Kidney (tissue), 14 donors: ENCODE results near the gene LRRC41. TPM values are rescaled to one million over a fixed set of nuclear protein-coding genes. Genes with fewer than 3 reads are reported as not detected.

ENCODE experiments used
- DNase-seq, 5 donors: peaks; one replicate each; pipeline ENCODE4 v3.0.0-alpha.2; 2013 to 2020
- FAIRE-seq: peaks from 2 replicates; lab custom pipeline; 2012; peaks lifted over from hg19 to GRCh38; lab: Jason Lieb, UNC
- H3K27ac ChIP-seq, 2 donors: one replicate each; pipeline ENCODE4 v1.7.0; 2013; ENCODE audit warnings: low read depth in 2 of 2, low read length in 2 of 2, inconsistent platforms in 1 of 2
- H3K27me3 ChIP-seq: one replicate; pipeline ENCODE4 v1.7.1; 2013; ENCODE audit warnings: low read length, inconsistent platforms; ENCODE audit not compliant: control insufficient read depth, insufficient read depth
- H3K36me3 ChIP-seq, 3 donors: one replicate each; pipeline versions ENCODE4 v1.7.0 to v1.7.1; 2013; ENCODE audit warnings: low read length in 3 of 3, control low read depth in 1 of 3, inconsistent platforms in 1 of 3; ENCODE audit not compliant: insufficient read depth in 3 of 3, control insufficient read depth in 2 of 3
- H3K4me1 ChIP-seq, 3 donors: one replicate each; pipeline versions ENCODE4 v1.7.0 to v1.7.1; 2013; ENCODE audit warnings: low read length in 3 of 3, inconsistent platforms in 1 of 3, low read depth in 1 of 3; ENCODE audit not compliant: control insufficient read depth in 2 of 3, insufficient read depth in 2 of 3
- H3K4me3 ChIP-seq, 3 donors: one replicate each; pipeline versions ENCODE4 v1.7.0 to v1.8.1; 2013; ENCODE audit warnings: low read length in 3 of 3, control low read depth in 1 of 3, inconsistent platforms in 1 of 3
- H3K9ac ChIP-seq, 3 donors: one replicate each; pipeline versions ENCODE4 v1.7.0 to v1.7.1; 2013; ENCODE audit warnings: low read length in 3 of 3, control low read depth in 1 of 3, inconsistent platforms in 1 of 3
- H3K9me3 ChIP-seq, 3 donors: one replicate each; pipeline versions ENCODE4 v1.7.0 to v1.7.1; 2013; ENCODE audit warnings: low read length in 3 of 3, control low read depth in 1 of 3, inconsistent platforms in 1 of 3; ENCODE audit not compliant: control insufficient read depth in 2 of 3, insufficient read depth in 1 of 3
- CTCF ChIP-seq: IDR thresholded peaks from 3 replicates; pipeline ENCODE4 v1.5.1; 2012; ENCODE audit warnings: mild to moderate bottlenecking, moderate library complexity, borderline replicate concordance; ENCODE audit not compliant: insufficient read depth; ENCODE audit errors: extremely low read depth
- intact Hi-C: fragments of 100-400 bp; cut with DNase I; formaldehyde crosslinking; loops from one replicate; pipeline ENCODE4 v1.11.1; 2022
- polyA plus RNA-seq: library from polyadenylated mRNA; stranded (reverse); fragments of 350-450 nt; fragmentation: Illumina TruSeq; extraction: RNeasy Lipid Tissue Mini Kit (QIAGEN cat#74804); gene quantifications from one replicate; pipeline ENCODE4 v1.2.3, GENCODE V29; 2014; ENCODE audit warnings: low read depth, low replicate concordance; ENCODE audit not compliant: insufficient read depth
- total RNA-seq: library from RNA; stranded (reverse); fragmentation: NEBNext Ultra II Directional; extraction: Animal tissue kit (Norgen Biotek cat#: 25700); gene quantifications from one replicate; pipeline ENCODE4 v1.2.1, GENCODE V29; 2021
- donor health status: control.
- donor health status: control.
- donor health status: control.
- donor health status: control.
- donor health status: control.
- donor health status: DM: yes; HTN: yes; CAD: no.
- donor health status: Normal renal cell carcinoma (clear cell type).

The LRRC41 gene
- total and polyA plus RNA-seq, 2 donors from 2014 or later = 37.4 to 59.6 TPM

- FAIRE-seq = no peak
- H3K27ac ChIP-seq = no peak overlapping the region
- no peaks in the 10 kb centered on the region for H3K27me3 ChIP-seq
- no peaks in the 10 kb centered on the region for H3K4me1 ChIP-seq
- DNase-seq = no peak
- intact Hi-C loops = no loop called here
- H3K4me3 ChIP-seq = no peak overlapping the region
- H3K36me3 ChIP-seq = peaks cover 0 to 12% (median 12%) of the 10 kb centered on the region in 3 donors
- H3K9ac ChIP-seq = no peak overlapping the region
- no peaks in the 10 kb centered on the region for H3K9me3 ChIP-seq
- TF ChIP-seq CTCF = no peak
Observed at GRCh38 chr1:46277658-46278373, 25.6 kb downstream of the LRRC41 start.

GRCh38 chr1:46275030-46275337 is 28.4 kb downstream of the LRRC41 start:
- H3K27ac ChIP-seq = no peak overlapping the region
- no peak for DNase-seq
- H3K4me1 ChIP-seq = no peaks in the 10 kb centered on the region
- H3K9me3 ChIP-seq = no peaks in the 10 kb centered on the region
- no peak overlapping the region for H3K9ac ChIP-seq
- H3K4me3 ChIP-seq = no peak overlapping the region
- no peak for TF ChIP-seq CTCF
- no peaks in the 10 kb centered on the region for H3K27me3 ChIP-seq
- peaks cover 0 to 4% (median 0%) of the 10 kb centered on the region in 3 donors for H3K36me3 ChIP-seq
- intact Hi-C loops = no loop called here
- FAIRE-seq = no peak

GRCh38 chr1:46274225-46275029 is 29.0 kb downstream of the LRRC41 start:
- FAIRE-seq = no peak
- TF ChIP-seq CTCF = no peak
- no peak overlapping the region for H3K27ac ChIP-seq

More at GRCh38 chr1:46274225-46275029, 29.0 kb downstream of the LRRC41 start:
- H3K4me1 ChIP-seq = no peaks in the 10 kb centered on the region
- no peak for DNase-seq
- H3K4me3 ChIP-seq = no peak overlapping the region
- no peaks in the 10 kb centered on the region for H3K27me3 ChIP-seq
- H3K9ac ChIP-seq = no peak overlapping the region
- H3K9me3 ChIP-seq = no peaks in the 10 kb centered on the region
- peaks cover 0 to 4% (median 0%) of the 10 kb centered on the region in 3 donors for H3K36me3 ChIP-seq
- intact Hi-C loops = no loop called here
